ENCODE data around the gene BCL6B. TPM values are rescaled to one million over a fixed set of nuclear protein-coding genes. Genes with fewer than 3 reads are reported as not detected.

BCL6B gene
- total RNA-seq, 3 donors from 2014 or later: 1.4 to 5.9 (median 4.1) TPM

GRCh38 chr17:7027335-7027734, 4.5 kb downstream of the BCL6B start:
- Histone ChIP-seq H3K27me3 (no peaks in the 10 kb centered on the region), H3K36me3 (no peaks in the 10 kb centered on the region), H3K27ac (peak overlapping the region in 1 of 2 donors; percentile 48), H3K4me1 (no peaks in the 10 kb centered on the region), H3K4me3 (no peak overlapping the region), H3K9me3 (no peaks in the 10 kb centered on the region)
- no peak for DNase-seq (ENCODE audit: low spot score in 2 of 2)
- no peak for TF ChIP-seq POLR2AphosphoS5 (IDR thresholded peaks at IDR 0.05)
- intact Hi-C loops (cut with DNase I; ENCODE audit: low total_unique reads): no loop called here

GRCh38 chr17:7029096-7029495, 6.2 kb downstream of the BCL6B start:
- Histone ChIP-seq H3K36me3 (no peaks in the 10 kb centered on the region), H3K27ac (peak overlapping the region; percentile 68 to 82), H3K27me3 (no peaks in the 10 kb centered on the region), H3K4me3 (no peak overlapping the region), H3K4me1 (no peaks in the 10 kb centered on the region), H3K9me3 (no peaks in the 10 kb centered on the region)
- intact Hi-C loops (cut with DNase I; ENCODE audit: low total_unique reads): no loop called here
- no peak for TF ChIP-seq POLR2A (IDR thresholded peaks at IDR 0.05)
- TF ChIP-seq CTCF (IDR thresholded peaks at IDR 0.05): no peak
- TF ChIP-seq POLR2AphosphoS5 (IDR thresholded peaks at IDR 0.05): no peak
- no peak for DNase-seq (ENCODE audit: low spot score in 2 of 2)

- no peaks in the 10 kb centered on the region for H3K27me3 ChIP-seq
- TF ChIP-seq POLR2AphosphoS5 (IDR thresholded peaks at IDR 0.05): peak in 1 of 3 donors; percentile 22
- no peak for TF ChIP-seq CTCF (IDR thresholded peaks at IDR 0.05)
- no peaks in the 10 kb centered on the region for H3K36me3 ChIP-seq
- peak overlapping the region; percentile 68 to 82 for H3K27ac ChIP-seq
- intact Hi-C loops (cut with DNase I; ENCODE audit: low total_unique reads): no loop called here
- no peak overlapping the region for H3K4me3 ChIP-seq
- no peaks in the 10 kb centered on the region for H3K4me1 ChIP-seq
- no peaks in the 10 kb centered on the region for H3K9me3 ChIP-seq
- no peak for DNase-seq (ENCODE audit: low spot score in 2 of 2)
Observed at GRCh38 chr17:7029659-7030058, 6.8 kb downstream of the BCL6B start.

- peaks cover 0 to 8% of the 10 kb centered on the region in 2 donors for H3K4me1 ChIP-seq
- TF ChIP-seq CTCF (IDR thresholded peaks at IDR 0.05): no peak
- TF ChIP-seq POLR2AphosphoS5 (IDR thresholded peaks at IDR 0.05): no peak
- TF ChIP-seq POLR2A (IDR thresholded peaks at IDR 0.05): no peak
- peak overlapping the region; percentile 55 to 91 (median 71) for H3K4me3 ChIP-seq
- H3K27me3 ChIP-seq: no peaks in the 10 kb centered on the region
- no peaks in the 10 kb centered on the region for H3K9me3 ChIP-seq
- no peak for DNase-seq (ENCODE audit: low spot score in 2 of 2)
- H3K36me3 ChIP-seq: no peaks in the 10 kb centered on the region
- intact Hi-C loops (cut with DNase I; ENCODE audit: low total_unique reads): no loop called here
- peak overlapping the region; percentile 94 to 96 for H3K27ac ChIP-seq
Observed at GRCh38 chr17:7034955-7035590, 12.2 kb downstream of the BCL6B start.

GRCh38 chr17:7035591-7036368, 12.9 kb downstream of the BCL6B start, which contains the start of gene SLC16A13:
SLC16A13 (plus strand) TSS chr17:7036015; CDS start chr17:7036383, 368 bp downstream.
- H3K27me3 ChIP-seq: no peaks in the 10 kb centered on the region
- intact Hi-C loops (cut with DNase I; ENCODE audit: low total_unique reads): no loop called here
- H3K27ac ChIP-seq: peak within 1 kb of the TSS; percentile 94 to 96
- TF ChIP-seq POLR2AphosphoS5 (IDR thresholded peaks at IDR 0.05) (peak; percentile 50 to 90 (median 70)), POLR2A (IDR thresholded peaks at IDR 0.05) (peak; percentile 24), CTCF (IDR thresholded peaks at IDR 0.05) (peak in 2 of 3 donors; percentile 11 to 14)
- peak; percentile 96 to 98 for DNase-seq (ENCODE audit: low spot score in 2 of 2)
- H3K4me1 ChIP-seq: peaks cover 0 to 8% of the 10 kb centered on the region in 2 donors
- H3K4me3 ChIP-seq: peak within 1 kb of the TSS; percentile 55 to 91 (median 71)
- H3K9me3 ChIP-seq: no peaks in the 10 kb centered on the region
- no peaks in the 10 kb centered on the region for H3K36me3 ChIP-seq
